HG03342 (cell line): ENCODE data around the gene MTG2.

Experiments
- ATAC-seq: cut with Tn5 transposase; IDR thresholded peaks from one replicate; pipeline ENCODE4 v1.9.1; 2021; ENCODE audit warnings: mild to moderate bottlenecking, moderate library complexity; ENCODE audit not compliant: unreplicated experiment

MTG2 gene

GRCh38 chr20:62178316-62179161 lies 4.3 kb upstream of the MTG2 start:
- ATAC-seq, result no peak

DNA sequence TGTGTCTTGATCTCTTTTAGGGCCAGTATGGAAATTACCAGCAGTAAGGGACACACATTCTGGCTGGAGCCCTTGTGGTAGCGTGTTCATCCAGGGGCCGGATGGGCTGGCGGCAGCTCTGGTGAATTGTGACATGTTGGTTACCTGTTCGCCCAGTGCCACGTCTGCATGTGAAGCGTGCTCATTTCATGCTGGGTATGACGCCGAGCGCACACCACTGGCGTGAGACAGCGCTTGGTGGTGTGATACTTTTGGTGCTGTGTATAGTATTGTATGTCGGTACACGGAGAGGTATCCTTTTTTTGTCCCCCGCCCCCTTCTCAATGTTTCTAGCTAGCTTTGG lies 3.7 kb upstream of the MTG2 start:
- ATAC-seq, result no peak

- ATAC-seq, result no peak
Observed at GRCh38 chr20:62181808-62182207, 1.0 kb upstream of the MTG2 start.

DNA sequence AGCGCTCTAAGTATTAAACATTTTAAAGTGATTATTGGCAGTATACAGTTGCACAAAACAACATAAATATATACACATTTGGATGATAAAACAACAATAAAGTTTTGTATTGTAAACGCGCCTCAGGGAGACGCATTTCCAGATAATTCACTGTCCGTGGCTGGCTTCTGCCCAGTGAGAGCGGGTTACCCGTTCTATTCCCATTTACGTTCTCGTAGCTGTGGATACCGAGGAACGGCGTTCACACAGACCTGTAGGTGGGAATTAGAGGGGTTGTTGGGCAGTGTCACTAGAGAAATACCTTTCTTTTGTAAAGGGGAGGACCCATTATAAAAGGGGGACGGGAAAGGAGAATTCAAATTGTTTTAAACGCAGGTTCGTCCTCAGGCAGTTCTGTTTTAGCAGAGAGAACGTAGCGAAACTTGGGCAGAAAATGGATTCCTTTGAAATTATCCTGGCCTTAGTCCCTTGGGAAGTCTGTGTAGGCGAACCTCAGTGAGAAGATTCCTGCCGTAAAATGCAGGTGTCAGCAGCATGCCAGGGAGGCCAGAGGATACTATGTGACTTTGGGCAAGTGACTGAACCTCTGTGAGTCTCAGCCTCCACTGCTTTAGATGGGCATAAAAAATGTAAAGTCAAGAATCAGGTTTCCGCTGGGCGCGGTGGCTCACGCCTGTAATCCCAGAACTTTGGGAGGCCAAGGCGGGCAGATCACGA lies 756 bp downstream of the MTG2 start:
- ATAC-seq, result no peak

DNA sequence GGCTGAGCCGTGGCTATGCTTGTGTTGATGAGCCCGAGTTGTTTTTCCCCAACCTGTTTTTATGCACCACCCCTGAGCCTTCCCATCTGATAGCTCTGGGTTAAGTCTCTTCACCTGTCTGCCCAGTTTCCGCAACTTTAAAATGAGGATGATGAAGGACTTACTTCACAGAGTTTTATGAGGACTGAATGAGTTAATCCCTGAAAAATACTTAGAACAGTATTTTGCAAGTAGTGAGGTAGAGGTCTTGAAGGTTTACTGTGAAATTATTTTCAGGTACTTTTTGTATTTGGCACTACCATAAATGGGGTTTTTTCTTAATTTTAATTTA lies 3.2 kb downstream of the MTG2 start:
- no peak for ATAC-seq

- ATAC-seq, result no peak
Observed at GRCh38 chr20:62186887-62187866, 4.3 kb downstream of the MTG2 start.

GRCh38 chr20:62190639-62191411 lies 8.0 kb downstream of the MTG2 start:
- no peak for ATAC-seq

DNA sequence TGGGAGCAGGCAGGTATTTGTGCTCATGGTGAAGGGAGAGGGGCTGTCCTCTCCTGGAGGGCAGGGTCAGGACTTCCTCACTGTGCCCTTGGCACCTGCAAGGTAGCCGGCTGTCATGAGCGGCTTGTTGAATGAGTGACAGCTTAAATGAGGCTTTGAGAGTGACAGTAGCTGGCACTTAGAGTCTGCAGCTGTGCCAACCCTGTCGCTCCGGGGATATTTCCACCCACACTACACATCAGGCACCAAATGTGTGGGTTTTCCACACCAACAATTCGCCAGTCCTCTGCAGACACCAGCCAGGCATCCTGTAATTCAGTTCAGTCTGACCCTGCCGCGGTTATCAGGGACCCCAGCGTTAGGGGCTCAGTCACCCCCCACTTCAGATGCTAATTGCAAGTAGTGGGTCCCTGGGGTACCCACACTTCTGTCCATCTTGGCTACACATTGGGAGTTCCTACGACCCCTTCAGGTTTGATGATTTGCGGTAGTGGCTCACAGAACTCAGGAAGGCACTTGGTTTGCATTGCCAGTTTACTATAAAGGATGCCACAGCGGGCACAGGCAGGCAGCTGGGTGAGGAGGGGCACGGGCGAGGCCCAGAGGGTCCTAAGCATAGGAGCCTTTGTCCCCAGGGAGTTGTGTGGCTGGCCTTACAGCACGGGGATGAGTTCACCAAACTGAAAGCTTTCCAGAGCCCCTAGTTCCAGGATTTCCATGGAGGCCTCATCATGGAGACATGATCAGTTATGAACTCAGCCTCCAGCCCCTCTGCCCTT lies 9.1 kb downstream of the MTG2 start:
- ATAC-seq, result no peak

DNA sequence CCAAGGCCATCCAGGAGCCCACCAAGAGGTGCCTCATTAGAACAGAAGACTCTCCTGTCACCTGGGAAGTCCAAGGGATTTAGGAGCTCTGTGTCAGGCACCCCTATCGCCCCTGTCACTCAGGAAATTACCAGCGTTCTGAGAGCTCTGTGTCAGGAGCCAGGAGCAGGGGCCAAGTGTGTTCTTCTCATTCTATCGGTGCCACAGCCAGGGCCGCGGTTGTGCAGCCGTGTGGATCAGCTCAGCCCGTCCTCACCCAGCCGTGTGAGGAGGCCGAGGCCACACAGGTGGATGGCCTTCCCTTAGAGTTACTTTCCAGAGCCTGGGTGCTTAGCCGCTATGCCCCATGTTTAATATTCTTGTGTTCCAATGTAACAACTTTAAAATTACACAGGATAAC lies 9.8 kb downstream of the MTG2 start:
- ATAC-seq, result no peak

GRCh38 chr20:62193079-62194025 lies 10.5 kb downstream of the MTG2 start:
- ATAC-seq, result no peak

- ATAC-seq, result no peak
Observed at GRCh38 chr20:62195075-62195405, 12.2 kb downstream of the MTG2 start.

DNA sequence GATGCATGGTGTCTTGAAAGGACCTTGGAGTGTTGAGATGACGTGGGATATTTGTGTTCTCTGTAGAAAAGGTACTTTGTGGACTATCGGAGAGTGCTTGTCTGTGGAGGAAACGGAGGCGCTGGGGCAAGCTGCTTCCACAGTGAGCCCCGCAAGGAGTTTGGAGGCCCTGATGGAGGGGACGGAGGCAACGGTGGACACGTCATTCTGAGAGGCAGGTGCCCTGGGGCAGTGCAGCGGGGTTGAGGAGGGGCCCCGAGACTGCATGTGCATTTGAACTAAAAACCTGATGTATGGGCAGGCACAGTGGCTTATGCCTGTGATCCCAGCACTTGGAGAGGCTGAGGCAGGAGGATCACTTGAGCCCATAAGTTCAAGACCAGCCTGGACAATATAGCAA lies 12.9 kb downstream of the MTG2 start:
- no peak for ATAC-seq

- ATAC-seq, result no peak
Observed at GRCh38 chr20:62196286-62196685, 13.5 kb downstream of the MTG2 start.

DNA sequence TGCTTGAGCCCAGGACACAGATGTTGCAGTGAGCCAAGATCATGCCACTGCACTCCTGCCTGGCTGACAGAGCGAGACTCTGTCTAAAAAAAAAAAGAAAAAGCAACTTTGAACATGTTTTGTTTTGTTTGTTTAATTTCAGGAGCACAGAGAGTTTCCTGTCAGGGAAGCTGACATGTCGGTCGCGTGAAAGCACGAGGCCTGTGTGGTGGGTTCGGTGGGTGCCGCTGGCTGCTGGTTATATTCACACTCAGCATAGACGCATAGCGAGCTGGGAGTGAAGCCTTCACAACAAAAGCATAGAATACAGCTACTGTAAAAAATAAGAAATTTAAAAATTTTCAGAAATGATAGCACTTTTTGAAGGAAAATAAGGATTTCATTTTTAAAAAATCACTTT lies 14.5 kb downstream of the MTG2 start:
- ATAC-seq, result no peak

GRCh38 chr20:62197801-62198200 lies 15.0 kb downstream of the MTG2 start:
- ATAC-seq, result no peak

DNA sequence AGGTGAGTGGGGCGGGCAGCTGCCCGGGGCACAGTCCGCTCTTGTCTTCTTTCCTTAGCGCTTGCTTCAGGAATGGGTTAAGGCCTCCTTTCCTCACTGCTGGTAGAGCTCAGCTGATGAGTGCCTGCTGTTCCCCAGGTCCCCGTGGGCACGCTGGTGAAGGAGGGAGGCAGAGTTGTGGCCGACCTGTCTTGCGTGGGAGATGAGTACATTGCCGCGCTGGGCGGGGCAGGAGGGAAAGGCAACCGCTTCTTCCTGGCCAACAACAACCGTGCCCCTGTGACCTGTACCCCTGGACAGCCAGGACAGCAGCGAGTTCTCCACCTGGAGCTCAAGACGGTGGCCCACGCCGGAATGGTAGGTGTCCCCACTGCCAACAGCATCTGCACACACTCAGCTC lies 15.7 kb downstream of the MTG2 start:
- no peak for ATAC-seq

DNA sequence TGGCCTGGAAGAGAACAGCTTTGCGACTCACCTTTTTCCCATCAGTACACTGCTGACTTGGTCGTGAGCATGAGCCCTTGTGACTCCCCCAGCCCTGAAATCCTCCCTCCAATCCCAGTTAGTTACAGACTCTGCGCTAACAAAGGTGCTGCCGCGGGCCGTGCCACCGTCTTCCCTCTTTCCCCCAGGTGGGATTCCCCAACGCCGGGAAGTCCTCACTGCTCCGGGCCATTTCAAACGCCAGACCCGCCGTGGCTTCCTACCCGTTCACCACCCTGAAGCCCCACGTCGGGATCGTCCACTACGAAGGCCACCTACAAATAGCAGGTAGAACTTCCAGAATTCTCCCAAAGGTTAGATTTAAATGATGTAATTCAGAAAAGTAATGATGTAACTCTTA lies 16.1 kb downstream of the MTG2 start:
- ATAC-seq, result no peak

DNA sequence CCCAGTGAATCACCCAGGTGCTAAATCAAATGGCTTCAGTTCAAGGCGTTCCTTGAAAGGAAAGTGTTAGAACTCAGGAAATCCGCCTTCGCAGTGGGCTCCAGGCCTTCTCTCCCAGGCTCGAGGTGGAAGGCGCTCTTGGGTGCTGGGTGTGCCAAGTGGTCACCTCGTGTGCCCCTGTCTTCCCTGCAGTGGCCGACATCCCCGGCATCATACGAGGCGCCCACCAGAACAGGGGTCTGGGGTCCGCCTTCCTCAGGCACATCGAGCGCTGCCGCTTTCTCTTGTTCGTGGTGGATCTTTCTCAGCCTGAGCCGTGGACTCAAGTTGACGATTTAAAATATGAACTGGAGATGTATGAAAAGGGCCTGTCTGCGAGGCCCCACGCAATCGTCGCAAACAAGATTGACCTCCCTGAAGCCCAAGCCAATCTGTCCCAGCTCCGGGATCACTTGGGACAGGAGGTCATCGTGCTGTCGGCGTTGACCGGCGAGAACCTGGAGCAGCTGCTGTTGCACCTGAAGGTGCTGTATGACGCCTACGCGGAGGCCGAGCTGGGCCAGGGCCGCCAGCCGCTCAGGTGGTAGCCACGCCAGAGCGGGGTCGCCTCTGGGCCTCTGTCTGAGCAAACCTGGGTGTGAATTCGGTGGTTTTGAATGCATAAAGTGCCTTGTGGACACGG lies 17.8 kb downstream of the MTG2 start:
- ATAC-seq, result no peak
